NCI-H2081 (cell line): ENCODE results near the gene HIPK2.
A peak's percentile ranks its signal among the peaks of the same experiment; 100 is the strongest.

ENCODE experiments used
- DNase-seq, 2 experiments: peaks; one replicate each; lab custom pipeline; 2025; lab: John Stamatoyannopoulos, UW

HIPK2 gene

DNA sequence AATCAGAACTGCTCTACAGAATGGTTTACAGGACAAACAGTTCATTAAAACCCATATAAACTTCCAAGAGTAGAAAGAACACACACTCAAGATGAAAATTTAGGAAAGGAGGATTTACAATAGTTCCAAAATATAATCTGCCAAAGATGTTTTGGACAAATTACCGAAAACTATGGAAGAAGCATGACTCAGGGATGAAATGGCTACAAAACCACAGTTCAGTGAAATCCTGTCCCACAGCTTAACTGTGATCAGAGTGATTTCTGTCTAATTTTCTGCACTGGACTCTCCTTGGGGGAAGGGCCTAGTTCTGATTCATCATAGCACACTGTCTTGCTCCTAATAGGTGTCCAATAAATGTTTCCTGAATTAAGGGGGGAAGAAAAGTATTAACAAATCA, 82.2 kb downstream of the HIPK2 start:
- no peak for DNase-seq

DNA sequence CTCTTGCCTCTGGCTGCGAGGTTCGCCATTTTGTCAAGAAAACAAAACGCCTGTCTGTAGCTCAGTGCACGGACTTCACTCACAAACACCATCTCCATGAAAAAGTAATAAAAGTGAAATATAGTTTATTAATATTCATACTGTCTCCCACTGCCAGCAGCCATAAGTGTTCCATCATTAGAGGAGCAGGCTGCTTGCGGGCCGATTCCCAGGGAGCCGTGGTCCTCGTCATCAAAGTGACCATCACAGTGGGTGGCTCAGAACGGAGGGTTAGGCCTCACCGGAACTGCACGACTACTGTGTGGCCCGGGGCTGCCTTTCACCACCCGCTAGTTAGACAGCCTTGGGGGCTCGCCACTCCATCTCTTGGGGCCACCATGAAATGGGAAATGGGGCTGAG, 82.7 kb downstream of the HIPK2 start:
- DNase-seq = no peak

DNA sequence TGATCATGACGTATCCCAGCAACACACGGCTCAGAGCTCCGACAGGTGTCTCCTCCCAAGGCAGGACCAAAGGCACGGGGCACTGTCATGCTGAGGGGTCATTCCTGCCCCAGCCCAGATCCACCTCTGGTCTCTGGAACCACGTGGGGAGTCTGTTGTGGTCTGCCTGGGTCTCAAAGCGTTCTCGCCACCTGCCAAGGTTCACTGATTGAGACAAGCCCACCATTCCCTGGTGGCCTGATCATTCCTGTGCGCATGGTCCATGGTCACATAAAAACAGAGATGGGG, 83.5 kb downstream of the HIPK2 start:
- DNase-seq = no peak

DNA sequence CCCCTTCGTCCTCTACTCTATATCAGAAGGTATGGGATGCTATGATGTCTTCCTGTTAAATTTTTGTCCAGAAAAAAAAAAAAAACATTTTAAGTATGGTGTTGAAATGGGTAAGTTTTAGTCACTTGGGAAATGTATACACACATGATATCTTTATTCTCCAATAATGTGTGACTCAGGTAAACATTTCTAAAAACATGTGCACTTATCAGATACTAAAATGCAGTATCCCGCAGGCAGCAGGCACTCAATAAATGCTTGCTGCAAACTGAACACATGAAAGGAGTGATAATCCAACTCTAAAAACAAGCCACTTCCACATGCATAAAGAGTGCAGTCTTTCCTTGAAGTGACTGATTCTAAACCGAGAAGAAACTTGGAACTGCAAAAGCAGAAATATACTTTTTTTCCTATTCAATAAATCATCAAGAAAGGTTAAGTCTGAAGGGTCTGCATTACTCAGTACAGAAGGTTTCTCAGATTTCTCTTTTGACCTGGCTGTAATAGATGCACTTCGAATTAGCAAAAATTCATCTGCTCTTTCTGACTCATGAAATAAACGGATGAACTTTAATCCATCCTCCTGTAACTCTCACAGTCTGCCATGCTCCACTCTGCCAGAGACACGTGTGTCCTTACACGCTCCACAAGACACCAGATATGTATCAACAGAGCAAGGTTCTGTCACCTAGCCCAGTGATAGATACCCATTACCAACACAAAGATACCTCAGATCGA, 84.0 kb downstream of the HIPK2 start:
- DNase-seq = no peak

DNA sequence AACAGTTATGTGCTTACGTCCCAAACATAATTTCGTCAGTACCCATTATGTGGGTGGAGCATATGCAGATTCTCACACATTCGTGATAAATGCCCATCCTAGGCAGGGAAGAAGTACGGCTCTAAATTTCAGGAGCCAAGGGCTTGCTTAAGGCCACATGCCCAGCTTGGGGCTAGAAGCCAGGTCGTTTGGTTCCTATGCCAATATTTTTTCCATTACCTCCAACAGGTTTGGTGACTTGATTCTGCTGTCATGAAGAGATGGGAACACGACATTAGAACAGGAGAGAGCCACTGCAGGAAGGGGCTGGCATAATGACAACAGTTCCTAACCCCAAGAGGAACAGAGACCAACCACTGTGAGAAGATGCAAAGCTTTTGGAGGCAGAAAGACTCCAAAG, 85.1 kb downstream of the HIPK2 start:
- no peak for DNase-seq

DNA sequence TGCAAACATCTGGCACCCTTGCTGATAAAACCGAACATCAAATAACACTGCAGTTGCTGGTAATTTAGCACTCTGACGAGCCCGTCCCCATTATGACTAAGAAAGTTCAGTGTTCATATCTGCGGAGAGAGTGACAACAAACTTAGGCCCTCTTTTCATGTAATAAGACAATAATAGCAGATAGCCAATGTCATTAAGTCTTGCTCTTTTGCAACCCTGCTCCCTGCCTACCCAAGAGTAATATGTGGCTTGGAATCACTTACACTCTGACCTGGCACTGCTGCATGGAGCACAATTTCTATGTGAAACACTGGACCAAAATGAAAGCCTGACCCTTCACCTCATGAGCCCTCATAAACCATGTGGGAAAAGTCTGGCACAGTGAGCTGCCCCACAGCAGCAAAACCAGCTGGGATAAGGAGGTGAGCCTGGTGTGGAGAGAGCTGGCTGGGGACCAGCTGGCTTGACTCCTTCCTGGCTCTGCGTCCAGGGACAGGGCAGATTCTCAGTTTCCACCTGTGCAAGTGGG, 86.5 kb downstream of the HIPK2 start:
- peak; percentile 15 to 76 for DNase-seq

DNA sequence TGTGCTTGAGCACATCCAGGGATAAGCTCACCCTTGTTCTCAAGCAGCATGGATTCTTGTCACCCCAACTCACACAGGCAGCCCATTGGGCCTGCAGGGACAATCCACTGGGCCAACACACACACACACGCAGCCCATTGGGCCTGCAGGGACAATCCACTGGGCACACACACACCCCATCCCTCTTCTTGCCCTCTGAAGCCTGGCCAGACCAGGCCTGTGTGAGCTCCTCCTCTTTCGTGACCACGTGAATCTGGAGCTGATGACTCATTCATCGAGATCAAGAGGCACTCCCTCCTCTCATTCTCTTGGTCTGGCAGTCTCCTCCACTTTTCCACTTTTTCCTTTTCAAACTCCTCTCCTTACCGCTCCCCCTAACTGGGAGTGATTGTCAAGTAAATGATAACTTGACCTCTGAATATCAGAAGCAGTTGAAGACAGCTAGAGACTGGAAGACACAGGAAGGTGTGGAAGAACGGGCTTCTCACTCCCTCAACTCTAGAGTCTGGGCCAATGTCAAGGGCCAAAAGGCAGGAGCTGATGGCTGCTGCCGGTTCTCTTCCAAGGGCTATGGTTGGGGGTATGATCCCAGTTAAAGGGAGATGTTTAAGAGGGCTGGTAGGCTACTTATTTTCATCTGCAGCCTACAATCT, 89.7 kb downstream of the HIPK2 start:
- no peak for DNase-seq

DNA sequence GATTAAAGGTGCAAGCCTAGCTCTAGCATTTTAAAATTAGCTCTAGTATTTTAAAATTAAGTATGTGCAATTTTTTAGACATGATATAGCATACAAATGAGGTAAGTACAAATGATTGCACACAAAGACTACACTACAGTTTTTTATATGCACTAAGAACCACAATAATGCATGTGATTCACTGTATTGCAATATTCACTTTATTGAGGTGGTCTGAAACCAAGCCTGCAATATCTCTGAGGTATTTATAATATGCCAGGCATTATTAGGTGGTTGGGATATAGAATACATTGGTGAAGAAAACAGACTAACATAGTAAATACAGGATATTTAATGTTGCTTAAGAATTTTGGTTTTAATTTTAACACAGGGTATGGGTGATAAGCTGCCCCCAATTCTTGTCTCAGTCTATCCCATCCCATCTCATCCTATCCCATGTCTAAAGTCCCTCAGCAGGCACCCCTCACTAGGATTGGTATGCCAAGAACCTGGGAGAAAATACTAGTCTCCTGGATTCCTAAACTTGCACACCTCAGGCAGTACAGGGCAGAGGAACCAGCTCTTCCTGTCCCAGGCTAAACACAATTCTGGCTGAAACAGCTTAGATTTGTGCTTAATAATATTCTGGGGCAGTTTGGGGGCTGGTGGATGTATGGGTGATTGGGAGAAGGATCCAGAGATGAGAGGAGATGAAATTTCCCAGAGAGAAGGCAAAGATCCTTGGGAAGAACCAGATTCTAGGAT, 90.4 kb downstream of the HIPK2 start:
- DNase-seq = no peak

DNA sequence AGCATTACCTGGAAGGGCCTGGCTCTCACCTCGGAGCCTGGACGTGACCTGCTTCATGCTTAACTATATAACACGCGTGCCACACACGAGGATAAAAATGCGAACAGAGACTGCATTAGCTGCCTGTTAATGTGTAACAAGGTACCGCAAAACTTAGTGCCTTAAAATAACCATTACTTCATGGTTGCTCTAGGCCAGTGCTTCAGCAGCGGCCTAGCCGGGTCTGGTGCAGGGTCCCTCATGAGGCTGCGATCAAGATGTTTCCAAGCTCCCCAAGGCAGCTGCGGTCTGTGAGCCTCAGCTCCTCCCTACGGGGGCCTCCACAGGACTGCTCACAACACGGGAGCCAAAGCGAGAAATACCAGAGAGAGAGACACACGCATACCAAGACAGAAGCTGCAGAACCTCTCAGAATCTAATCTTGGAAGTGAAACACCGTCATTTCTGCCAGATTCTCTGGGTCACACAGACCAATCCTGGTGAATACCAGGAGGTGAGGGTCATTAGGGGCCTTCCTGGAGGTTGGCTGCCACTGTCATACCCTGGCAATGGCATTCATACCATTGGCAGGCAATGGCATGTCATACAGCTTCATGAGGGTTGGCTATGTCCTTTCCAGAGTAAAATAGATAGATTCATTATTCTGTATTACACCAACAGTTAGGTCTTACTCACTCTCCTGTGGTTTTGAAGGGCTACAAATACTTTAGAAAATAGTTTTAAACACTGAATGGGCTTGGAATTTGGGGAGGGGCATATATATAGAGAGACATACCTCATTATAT, 94.5 kb downstream of the HIPK2 start:
- no peak for DNase-seq

DNA sequence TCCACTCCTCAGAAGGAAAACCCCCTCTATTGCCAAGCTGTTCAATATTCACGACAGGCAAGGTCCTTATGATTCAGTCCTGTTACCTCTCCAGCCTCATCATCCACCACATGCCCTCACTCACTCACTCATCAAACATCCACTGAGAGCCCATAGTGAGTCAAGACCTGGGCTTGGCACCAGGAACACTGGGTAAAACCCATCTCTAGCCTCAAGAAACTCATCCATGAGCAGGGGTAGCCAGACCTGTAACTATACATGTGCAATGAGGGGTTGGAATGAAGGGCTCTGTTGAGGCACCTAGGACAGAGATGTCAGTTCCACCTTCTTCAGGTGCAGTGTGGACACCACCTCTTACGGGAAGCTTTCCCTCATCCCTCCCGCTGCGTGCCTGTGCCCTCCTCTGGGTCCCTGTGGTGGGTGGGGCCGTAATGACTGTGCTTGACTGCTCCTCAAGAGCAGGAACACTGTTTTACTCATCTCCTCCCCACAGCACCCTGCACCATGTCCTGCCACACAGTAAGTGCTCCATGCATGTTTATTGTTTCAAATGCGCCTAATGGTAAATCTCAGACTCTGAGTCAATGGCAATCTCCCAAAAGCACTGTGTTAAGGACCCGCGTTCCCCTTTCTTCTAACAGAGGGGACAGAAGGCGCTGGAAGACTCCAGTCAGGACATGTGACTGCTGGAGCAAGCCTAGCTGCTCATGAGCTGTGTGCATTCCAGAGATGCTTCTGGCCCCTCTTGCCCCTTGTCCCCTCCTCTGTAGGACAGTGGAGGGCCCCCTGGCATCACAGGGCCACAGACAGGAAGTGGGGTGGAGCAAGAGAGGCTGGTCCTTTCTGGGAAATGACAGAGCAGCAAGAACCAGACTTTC, 95.4 kb downstream of the HIPK2 start:
- DNase-seq = no peak

DNA sequence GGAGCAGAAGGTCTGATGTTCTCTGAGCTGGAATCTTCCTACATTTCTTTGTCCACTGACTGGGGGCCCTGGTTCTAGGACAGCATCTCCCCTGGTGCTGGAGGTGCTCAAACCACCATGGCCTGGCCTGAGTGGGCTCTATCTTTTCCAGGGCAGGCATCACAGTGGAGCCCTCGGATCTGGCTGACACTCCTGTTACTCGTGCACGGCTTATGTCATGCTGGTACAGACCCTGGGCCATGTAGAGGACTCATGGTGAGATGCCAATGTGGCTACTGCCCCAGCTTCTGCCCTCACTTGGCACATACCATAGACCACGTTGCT, 96.0 kb downstream of the HIPK2 start:
- no peak for DNase-seq

DNA sequence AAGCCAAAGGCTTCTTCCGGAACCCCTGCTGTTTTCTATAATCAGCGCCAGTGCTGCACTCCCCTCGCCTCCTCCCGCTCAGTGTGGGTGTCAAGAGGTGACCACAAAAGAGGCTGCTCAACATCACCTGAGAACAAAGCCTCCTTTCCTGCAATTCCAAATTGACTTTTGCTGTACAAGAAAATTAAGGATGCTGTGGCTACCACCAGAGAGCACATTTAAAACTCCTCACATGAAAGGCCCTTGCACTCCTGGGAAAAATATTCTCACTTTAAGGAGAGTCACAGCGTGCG, 96.4 kb downstream of the HIPK2 start:
- DNase-seq = no peak

DNA sequence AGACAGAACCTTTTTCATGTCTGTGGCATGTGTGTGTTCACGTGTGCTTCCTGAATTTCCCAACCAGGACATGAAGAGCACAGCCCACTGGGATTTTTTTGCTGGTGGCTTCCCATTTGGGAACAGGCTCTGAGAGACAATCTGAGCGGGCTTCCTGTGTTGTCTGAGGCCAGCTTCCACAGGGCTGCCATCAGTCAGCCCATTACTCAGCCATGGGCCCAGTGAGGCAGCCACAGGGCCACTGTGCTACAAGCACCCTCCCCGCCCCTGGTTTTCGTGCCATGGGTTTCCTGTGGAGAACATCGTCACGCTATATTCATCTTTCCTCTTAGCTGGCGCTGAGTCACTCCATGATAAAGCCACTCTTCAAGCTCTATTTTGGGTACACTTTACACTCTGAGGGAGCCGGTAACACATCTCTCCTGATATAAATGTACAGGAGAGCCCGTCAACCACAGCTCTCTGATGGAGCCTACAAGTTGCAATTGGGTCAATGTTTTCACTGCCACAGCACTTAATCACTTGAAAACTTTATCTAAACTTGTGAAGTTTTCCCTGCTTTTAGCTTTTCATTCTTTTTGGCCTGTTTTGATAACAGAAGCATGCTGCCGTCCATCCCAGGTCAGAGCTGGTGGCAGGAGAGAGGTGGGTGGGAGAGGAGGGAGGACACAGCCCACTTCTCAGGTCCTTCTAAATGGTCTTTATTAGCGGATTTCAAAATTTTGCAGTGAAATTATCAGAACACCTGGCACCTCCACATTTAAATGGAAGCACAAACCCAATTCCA, 96.9 kb downstream of the HIPK2 start:
- DNase-seq = no peak

DNA sequence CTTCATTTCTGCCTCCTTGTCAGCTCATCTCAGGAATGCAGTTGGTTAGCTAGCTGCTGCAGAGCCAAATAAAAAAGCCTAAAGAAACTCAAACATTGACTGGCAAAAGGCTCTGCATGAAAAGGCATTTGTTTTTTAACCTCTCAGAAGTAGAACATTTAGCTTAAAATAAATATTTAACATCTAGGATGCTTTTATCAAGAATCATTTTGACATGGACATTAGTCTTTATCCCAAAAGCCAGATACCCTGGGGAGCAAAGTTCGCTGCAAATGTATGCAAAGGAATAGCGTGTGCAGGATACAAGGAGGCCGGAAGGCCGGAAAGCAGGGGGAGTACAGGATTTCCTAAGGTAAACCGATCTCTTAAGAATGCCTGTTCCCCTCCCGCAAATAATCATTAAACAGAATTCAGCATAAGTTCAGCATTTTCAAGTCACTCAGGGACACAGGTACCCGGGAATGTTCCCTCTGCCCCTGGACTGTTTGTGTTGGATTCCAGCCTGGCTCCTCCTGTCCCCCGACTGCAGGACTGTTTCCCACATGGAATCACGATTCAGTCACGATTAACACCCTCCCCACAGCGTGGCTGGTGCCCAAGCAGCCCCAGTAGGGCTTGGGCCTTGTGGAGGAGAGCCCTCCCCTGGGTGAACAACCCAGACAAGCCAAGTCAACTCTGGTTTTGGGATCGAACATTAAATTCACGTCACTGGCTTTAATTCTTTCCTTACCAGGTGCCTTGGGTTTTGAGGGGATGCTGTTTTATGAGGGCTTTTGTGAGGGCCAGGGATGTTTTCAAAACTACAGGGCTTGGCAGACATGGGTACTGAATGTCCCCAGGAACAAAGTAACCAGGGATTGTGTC, 97.8 kb downstream of the HIPK2 start:
- DNase-seq = no peak

DNA sequence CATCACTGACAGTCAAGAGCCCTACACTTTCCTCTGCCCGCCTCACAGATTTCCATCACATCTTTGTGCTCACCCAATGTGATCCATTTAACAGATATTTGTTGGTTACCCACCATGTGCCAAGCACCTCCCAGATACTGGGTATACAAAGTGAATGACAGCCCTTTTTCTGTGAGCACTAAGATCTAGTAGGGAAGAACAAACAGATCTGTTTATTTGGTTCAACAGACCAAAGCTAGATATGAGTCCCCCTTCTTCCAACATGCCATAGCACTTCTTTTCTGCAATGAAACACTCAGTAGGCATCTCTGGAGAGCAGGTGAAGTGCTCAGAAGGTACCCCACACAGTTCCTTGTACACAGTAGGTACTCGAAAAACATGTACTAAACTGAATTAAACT, 101.4 kb downstream of the HIPK2 start:
- no peak for DNase-seq

DNA sequence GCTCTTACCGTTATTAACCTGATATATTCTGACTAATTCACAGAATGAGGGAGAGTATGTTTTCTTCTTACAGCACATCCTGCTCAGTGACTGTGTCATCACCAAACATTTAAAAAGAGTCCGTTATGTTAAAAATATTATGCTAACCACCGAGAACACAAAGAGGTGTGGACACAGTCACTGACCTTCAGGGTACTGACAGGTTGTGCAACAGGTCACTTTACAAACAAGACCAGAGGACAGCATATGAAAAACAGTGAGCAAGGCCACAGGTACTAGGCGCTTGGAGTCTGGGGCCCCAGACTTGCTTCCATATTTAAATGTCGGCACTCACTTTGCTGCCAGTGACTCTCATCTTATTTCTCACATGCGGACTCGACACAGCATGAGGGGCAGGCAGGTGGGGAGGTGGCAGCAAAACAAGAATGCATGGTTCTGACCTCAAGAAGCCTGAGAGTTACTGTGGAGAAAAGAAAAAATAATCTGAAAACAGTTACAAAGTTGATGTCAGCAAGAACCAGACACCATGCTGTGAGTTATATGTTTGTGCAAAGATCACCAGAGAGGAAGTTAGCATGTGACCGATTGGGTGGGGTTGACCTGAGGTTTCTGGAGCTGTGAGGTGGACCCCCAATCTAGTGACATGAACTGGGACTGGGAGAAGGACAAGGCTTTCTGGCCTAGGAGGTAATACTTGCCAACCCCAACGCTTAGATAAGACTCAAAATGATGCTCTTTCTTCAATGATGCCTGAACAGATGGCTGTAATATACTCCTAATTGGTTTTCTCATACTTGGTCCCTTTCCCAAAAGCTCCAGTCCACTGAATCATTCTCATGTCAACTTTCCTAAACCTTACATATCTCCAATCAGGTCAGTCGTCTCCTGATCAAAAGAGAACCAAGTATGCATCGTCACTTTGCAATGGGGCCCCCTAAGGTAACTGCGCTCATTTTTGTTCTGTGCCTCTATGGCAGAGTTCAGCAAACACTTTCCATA, 102.4 kb downstream of the HIPK2 start:
- DNase-seq = no peak

DNA sequence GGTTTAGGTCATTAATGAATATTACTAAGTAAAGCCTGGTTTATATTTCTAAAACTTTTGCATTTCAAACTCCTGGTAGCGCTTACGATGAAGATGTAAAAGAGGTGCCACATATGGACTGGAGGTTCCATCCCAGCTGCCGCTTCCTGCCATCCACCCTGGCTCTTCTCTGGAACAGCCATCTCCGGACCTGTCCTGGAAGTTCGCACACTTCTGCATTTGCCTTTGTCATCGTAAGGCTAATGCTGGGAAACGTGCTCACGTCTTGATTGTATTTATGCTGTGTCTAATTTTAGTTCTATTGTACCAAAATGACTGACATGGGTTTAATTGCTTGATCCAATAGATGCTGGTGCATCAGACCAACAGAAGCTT, 103.1 kb downstream of the HIPK2 start:
- DNase-seq = no peak

DNA sequence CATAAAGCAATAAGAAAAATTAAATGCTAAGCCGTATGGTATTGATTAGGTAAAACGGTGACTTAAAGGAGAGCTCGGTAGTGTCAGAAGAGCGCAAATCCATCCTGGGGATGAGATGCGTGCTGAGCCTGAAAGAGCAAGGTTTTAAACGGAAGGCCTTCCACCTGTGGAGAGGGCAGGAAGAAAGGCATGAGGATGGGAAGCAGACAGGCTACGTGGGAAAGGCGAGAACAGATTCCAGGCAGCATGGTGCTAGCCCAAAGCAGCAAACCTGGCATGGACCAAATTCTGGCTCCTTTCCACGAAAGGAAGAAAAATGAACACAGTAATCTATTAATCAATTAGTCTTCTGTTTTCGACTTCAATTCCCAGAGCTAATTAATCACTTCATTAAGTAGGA, 103.5 kb downstream of the HIPK2 start:
- no peak for DNase-seq

DNA sequence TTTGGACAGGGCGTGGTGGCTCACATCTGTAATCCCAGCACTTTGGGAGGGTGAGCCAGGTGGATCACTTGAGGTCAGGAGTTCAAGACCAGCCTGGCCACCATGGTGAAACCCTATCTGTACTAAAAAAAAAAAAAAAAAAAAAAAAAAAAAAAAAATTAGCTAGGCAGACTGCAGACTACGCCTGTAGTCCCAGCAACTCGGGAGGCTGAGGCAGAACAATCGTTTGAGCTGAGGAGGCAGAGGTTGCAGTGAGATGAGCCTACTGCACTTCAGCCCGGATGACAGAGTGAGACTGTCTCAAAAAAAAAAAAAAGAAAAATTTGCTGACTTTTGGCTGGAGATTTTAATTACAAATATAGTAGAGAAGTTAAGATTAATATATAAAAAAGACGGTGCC, 104.0 kb downstream of the HIPK2 start:
- no peak for DNase-seq
